Neural progenitor cell (in vitro differentiated cells): Measurements from ENCODE around the gene MPC1L. TPM values are rescaled to one million over a fixed set of nuclear protein-coding genes. Genes with fewer than 3 reads are reported as not detected.

Experiments
- DNase-seq: peaks from one replicate; pipeline ENCODE4 v3.0.0-alpha.2; 2016; ENCODE audit warnings: low spot score
- H2AFZ ChIP-seq: fragments of 200-600 bp; sonication (generic); replicated peaks from 2 replicates; pipeline ENCODE4 v1.6.1; 2016; ENCODE audit warnings: antibody characterized with exemption
- H3F3A ChIP-seq: fragments of 200-600 bp; sonication (generic); 2 replicates; pipeline ENCODE4 v1.6.1; 2016; ENCODE audit warnings: antibody characterized with exemption, low read depth
- H3K27ac ChIP-seq: fragments of 200-600 bp; sonication (generic); 2 replicates; pipeline ENCODE4 v1.5.1; 2016; ENCODE audit warnings: mild to moderate bottlenecking
- H3K27me3 ChIP-seq: fragments of 200-600 bp; sonication (generic); 2 replicates; pipeline ENCODE4 v1.6.1; 2016; ENCODE audit warnings: mild to moderate bottlenecking, moderate library complexity
- H3K36me3 ChIP-seq: fragments of 200-600 bp; sonication (generic); 2 replicates; pipeline ENCODE4 v1.5.1; 2016
- H3K4me1 ChIP-seq: fragments of 200-600 bp; sonication (generic); 2 replicates; pipeline ENCODE4 v1.6.1; 2016; ENCODE audit warnings: mixed run types
- H3K4me2 ChIP-seq: fragments of 200-600 bp; sonication (generic); 2 replicates; pipeline ENCODE4 v1.6.1; 2016
- H3K4me3 ChIP-seq: fragments of 200-600 bp; sonication (generic); 2 replicates; pipeline ENCODE4 v1.5.1; 2016
- H3K79me2 ChIP-seq: fragments of 200-600 bp; sonication (generic); 2 replicates; pipeline ENCODE4 v1.6.1; 2016; ENCODE audit warnings: low read depth
- H3K9ac ChIP-seq: fragments of 200-600 bp; sonication (generic); 2 replicates; pipeline ENCODE4 v1.6.1; 2016
- H3K9me3 ChIP-seq: fragments of 200-600 bp; sonication (generic); 2 replicates; pipeline ENCODE4 v1.5.1; 2016; ENCODE audit warnings: low read depth
- H4K20me1 ChIP-seq: fragments of 200-600 bp; sonication (generic); 2 replicates; pipeline ENCODE4 v1.6.1; 2016; ENCODE audit warnings: low read depth
- H3K27ac Mint-ChIP-seq: 3 replicates; pipeline ENCODE4 v1.8.0; 2021; ENCODE audit warnings: mixed read lengths
- H3K27me3 Mint-ChIP-seq: 2 replicates; pipeline ENCODE4 v1.8.0; 2022; ENCODE audit warnings: low read depth, mild to moderate bottlenecking, inconsistent platforms, moderate library complexity, mixed read lengths; ENCODE audit not compliant: insufficient read depth
- H3K36me3 Mint-ChIP-seq: 3 replicates; pipeline ENCODE4 v1.8.0; 2021; ENCODE audit warnings: mixed read lengths
- H3K4me1 Mint-ChIP-seq: 3 replicates; pipeline ENCODE4 v1.8.0; 2021; ENCODE audit warnings: mixed read lengths
- H3K4me3 Mint-ChIP-seq: 3 replicates; pipeline ENCODE4 v1.8.0; 2021; ENCODE audit warnings: mild to moderate bottlenecking, moderate library complexity, mixed read lengths
- H3K9me3 Mint-ChIP-seq: 3 replicates; pipeline ENCODE4 v1.8.0; 2020; ENCODE audit warnings: mixed read lengths
- CTCF ChIP-seq: fragments of 200-600 bp; sonication (generic); IDR thresholded peaks from 2 replicates; pipeline ENCODE4 v1.5.1; 2017; ENCODE audit warnings: antibody characterized with exemption, mild to moderate bottlenecking
- EZH2 ChIP-seq: fragments of 200-600 bp; sonication (generic); IDR thresholded peaks from 2 replicates; pipeline ENCODE4 v1.6.1; 2017; ENCODE audit warnings: antibody characterized with exemption, mild to moderate bottlenecking, moderate library complexity
- EZH2phosphoT487 ChIP-seq: fragments of 200-600 bp; sonication (generic); IDR thresholded peaks from 2 replicates; pipeline ENCODE4 v1.6.1; 2017; ENCODE audit warnings: antibody characterized with exemption
- total RNA-seq: library from RNA; depleted of rRNA; stranded (reverse); fragments of >200 nt; gene quantifications from 2 replicates; pipeline ENCODE4 v1.2.3, GENCODE V29; 2015; ENCODE audit warnings: low replicate concordance

MPC1L gene
- total RNA-seq, 1 donor from 2014 or later, result not detected

DNA sequence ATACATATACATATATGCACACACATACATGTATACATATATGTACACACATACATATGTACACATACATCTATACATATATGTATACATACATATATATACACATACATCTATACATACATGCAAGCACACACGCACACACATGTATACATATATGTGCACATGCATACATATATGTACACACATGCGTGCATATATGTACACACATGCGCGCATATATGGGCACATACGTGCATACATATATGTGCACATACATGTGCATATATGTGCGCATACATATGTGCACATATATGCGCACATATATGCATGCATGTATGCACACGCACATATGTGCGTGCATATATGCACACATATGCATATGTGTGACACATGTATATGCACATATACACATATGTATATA lies 7.3 kb upstream of the MPC1L start:
- Histone ChIP-seq H3K27ac (no peak overlapping the region), H3K9me3 (no peaks in the 10 kb centered on the region), H3F3A (peaks cover 8% of the 10 kb centered on the region), H2AFZ (no peak overlapping the region), H3K9ac (no peak overlapping the region), H3K36me3 (no peaks in the 10 kb centered on the region), H4K20me1 (no peaks in the 10 kb centered on the region), H3K79me2 (no peaks in the 10 kb centered on the region), H3K4me1 (no peaks in the 10 kb centered on the region), H3K4me2 (no peak overlapping the region), H3K4me3 (no peak overlapping the region), H3K27me3 (no peaks in the 10 kb centered on the region)
- Mint-ChIP-seq H3K4me3 (no peak overlapping the region), H3K36me3 (no peaks in the 10 kb centered on the region), H3K27me3 (no peaks in the 10 kb centered on the region), H3K4me1 (peaks cover 5% of the 10 kb centered on the region), H3K27ac (no peak overlapping the region), H3K9me3 (no peaks in the 10 kb centered on the region)
- TF ChIP-seq CTCF (no peak), EZH2phosphoT487 (no peak), EZH2 (no peak)
- DNase-seq, result no peak

DNA sequence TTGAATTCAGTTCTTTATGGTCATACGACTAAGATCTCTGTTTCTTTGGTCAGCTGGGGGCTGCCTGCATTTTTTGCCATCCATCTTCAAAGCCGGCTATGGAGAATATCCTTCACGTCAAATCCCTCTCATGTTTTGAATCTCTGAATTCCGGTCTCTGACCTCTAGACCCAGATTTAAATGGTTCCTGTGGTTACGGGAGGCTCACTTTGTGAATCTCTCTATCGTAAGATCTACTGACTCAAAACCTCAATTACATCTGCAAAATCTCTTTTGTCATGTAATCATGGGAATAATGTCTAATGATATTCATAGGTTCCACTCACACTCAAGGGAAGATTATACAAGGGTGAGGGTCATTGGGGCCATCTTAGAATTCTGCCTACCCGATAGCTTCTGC lies 5.7 kb upstream of the MPC1L start:
- no peak overlapping the region for H3K4me2 ChIP-seq
- TF ChIP-seq EZH2phosphoT487, result no peak
- TF ChIP-seq EZH2, result no peak
- no peak for TF ChIP-seq CTCF
- Mint-ChIP-seq H3K27me3 (no peaks in the 10 kb centered on the region), H3K4me1 (peaks cover 5% of the 10 kb centered on the region), H3K9me3 (no peaks in the 10 kb centered on the region), H3K27ac (no peak overlapping the region), H3K36me3 (no peaks in the 10 kb centered on the region), H3K4me3 (no peak overlapping the region)
- no peaks in the 10 kb centered on the region for H3K79me2 ChIP-seq
- peaks cover 8% of the 10 kb centered on the region for H3F3A ChIP-seq
- H3K9me3 ChIP-seq, result no peaks in the 10 kb centered on the region
- H2AFZ ChIP-seq, result no peak overlapping the region
- no peak overlapping the region for H3K27ac ChIP-seq
- H3K27me3 ChIP-seq, result no peaks in the 10 kb centered on the region
- no peaks in the 10 kb centered on the region for H3K4me1 ChIP-seq
- H3K4me3 ChIP-seq, result no peak overlapping the region
- H3K36me3 ChIP-seq, result no peaks in the 10 kb centered on the region
- no peaks in the 10 kb centered on the region for H4K20me1 ChIP-seq
- DNase-seq, result no peak
- H3K9ac ChIP-seq, result no peak overlapping the region

- TF ChIP-seq EZH2phosphoT487 (no peak), EZH2 (no peak), CTCF (no peak)
- Histone ChIP-seq H3K27me3 (no peaks in the 10 kb centered on the region), H4K20me1 (no peaks in the 10 kb centered on the region), H3K27ac (no peak overlapping the region), H3K4me3 (no peak overlapping the region), H3K4me1 (no peaks in the 10 kb centered on the region), H3K9me3 (no peaks in the 10 kb centered on the region), H3K4me2 (no peak overlapping the region), H3K36me3 (no peaks in the 10 kb centered on the region), H3K9ac (no peak overlapping the region), H3F3A (no peaks in the 10 kb centered on the region), H2AFZ (no peak overlapping the region), H3K79me2 (no peaks in the 10 kb centered on the region)
- peaks cover 6% of the 10 kb centered on the region for H3K9me3 Mint-ChIP-seq
- no peak for DNase-seq
- no peak overlapping the region for H3K4me3 Mint-ChIP-seq
- no peaks in the 10 kb centered on the region for H3K36me3 Mint-ChIP-seq
- H3K27me3 Mint-ChIP-seq, result peaks cover 2% of the 10 kb centered on the region
- no peak overlapping the region for H3K27ac Mint-ChIP-seq
- peaks cover under 1% of the 10 kb centered on the region for H3K4me1 Mint-ChIP-seq
Measured at GRCh38 chrX:40622479-40623138, 619 bp upstream of the MPC1L start.
